K562 (cell line): ENCODE measurements around the gene FUBP3. TPM values are rescaled to one million over a fixed set of nuclear protein-coding genes. Genes with fewer than 3 reads are reported as not detected.

Experiments
- ARID3A ChIP-seq: IDR thresholded peaks from 2 replicates; pipeline ENCODE4 v1.6.1; 2012; ENCODE audit warnings: low read depth, low read length, improper control_type of control experiment, borderline replicate concordance
- ARID3B ChIP-seq: fragments of 250-450 bp; sonication (Bioruptor Pico); IDR thresholded peaks from 2 replicates; pipeline ENCODE4 v1.4.0; 2020; ENCODE audit warnings: borderline replicate concordance
- CBX1 ChIP-seq: sonication (generic); IDR thresholded peaks from 2 replicates; pipeline ENCODE4 v1.6.1; 2016; ENCODE audit warnings: antibody characterized with exemption, low read depth, mild to moderate bottlenecking
- CREM ChIP-seq: IDR thresholded peaks from 2 replicates; pipeline ENCODE4 v1.6.1; 2014; ENCODE audit warnings: antibody characterized with exemption, low read depth
- DDX20 ChIP-seq: fragments of 450-650 bp; IDR thresholded peaks from 2 replicates; pipeline ENCODE4 v1.6.1; 2016; ENCODE audit warnings: missing genetic modification characterization, low read depth, mild to moderate bottlenecking, missing compliant biosample characterization, moderate library complexity
- ETV5 ChIP-seq: sonication (generic); formaldehyde crosslinking; IDR thresholded peaks from 2 replicates; pipeline ENCODE4 v1.4.0; 2020; ENCODE audit warnings: low read depth, mild to moderate bottlenecking, missing genetic modification reagents
- FOS ChIP-seq: IDR thresholded peaks from 3 replicates; pipeline ENCODE4 v1.6.1; 2011; ENCODE audit not compliant: insufficient read length; ENCODE audit errors: extremely low read depth
- GTF3C2 ChIP-seq: IDR thresholded peaks from 3 replicates; pipeline ENCODE4 v1.6.1; 2011; ENCODE audit warnings: borderline replicate concordance, mild to moderate bottlenecking, moderate library complexity; ENCODE audit not compliant: insufficient read length; ENCODE audit errors: extremely low read depth
- HMG20A ChIP-seq: fragments of 450-650 bp; formaldehyde crosslinking; conservative IDR thresholded peaks from 2 replicates; pipeline ENCODE4 v1.4.0; 2020; ENCODE audit warnings: mild to moderate bottlenecking, mixed read lengths
- KDM1A ChIP-seq, 2 experiments: fragments of 450-650 bp; IDR thresholded peaks; 2 replicates each; pipeline ENCODE4 v1.6.1; 2016; ENCODE audit warnings: mild to moderate bottlenecking in 2 of 2
- L3MBTL2 ChIP-seq: fragments of 450-650 bp; IDR thresholded peaks from 2 replicates; pipeline ENCODE4 v1.6.1; 2016; ENCODE audit warnings: mild to moderate bottlenecking, moderate library complexity
- MYC ChIP-seq, 2 experiments: fragments of 250-450 bp in 1 of 2; sonication (Bioruptor Pico) in 1 of 2; IDR thresholded peaks; 2 replicates each; pipeline versions ENCODE4 v1.5.1 to v1.6.1; 2012 to 2021; ENCODE audit warnings: low read depth in 2 of 2, borderline replicate concordance in 1 of 2, improper control_type of control experiment in 1 of 2, low read length in 1 of 2, mild to moderate bottlenecking in 1 of 2, moderate library complexity in 1 of 2
- PURB ChIP-seq: sonication (generic); formaldehyde crosslinking; IDR thresholded peaks from 2 replicates; pipeline ENCODE4 v1.9.0; 2021; ENCODE audit warnings: low read depth, mild to moderate bottlenecking, missing genetic modification reagents
- SAFB2 ChIP-seq: fragments of 200-400 bp; formaldehyde crosslinking; IDR thresholded peaks from 2 replicates; pipeline ENCODE4 v1.6.1; 2018; ENCODE audit warnings: borderline replicate concordance, low read length, low read depth, moderate library complexity; ENCODE audit not compliant: severe bottlenecking
- TFAP4 ChIP-seq: sonication (generic); formaldehyde crosslinking; IDR thresholded peaks from 2 replicates; pipeline ENCODE4 v1.8.0; 2022; ENCODE audit warnings: missing genetic modification reagents, mild to moderate bottlenecking, moderate library complexity, borderline replicate concordance
- ZEB2 ChIP-seq: fragments of 450-650 bp; IDR thresholded peaks from 2 replicates; pipeline ENCODE4 v1.6.1; 2016
- ZNF384 ChIP-seq: IDR thresholded peaks from 2 replicates; pipeline ENCODE4 v1.6.1; 2012; ENCODE audit warnings: low read depth, low read length, improper control_type of control experiment
- ZNF584 ChIP-seq: fragments of 200-800 bp; sonication (Bioruptor generic); IDR thresholded peaks from 2 replicates; pipeline ENCODE4 v1.6.1; 2016; ENCODE audit warnings: low read depth, mild to moderate bottlenecking, missing genetic modification characterization, missing compliant biosample characterization
- ZNF766 ChIP-seq: fragments of 200-800 bp; sonication (Bioruptor generic); conservative IDR thresholded peaks from 2 replicates; pipeline ENCODE4 v1.6.1; 2016; ENCODE audit warnings: missing genetic modification characterization, missing compliant biosample characterization
- polyA plus RNA-seq, 8 experiments: library from polyadenylated mRNA; depleted of rRNA in 4 of 8; stranded (reverse) in 5 of 8; unstranded in 3 of 8; fragments of >200 nt; fragmentation: Nextera tagmentation in 2 of 8; fragmentation: Illumina TruSeq in 1 of 8; extraction: Ambion mirVana in 2 of 8; extraction: Trizol in 1 of 8; gene quantifications; 2 replicates each; pipeline versions ENCODE4 v1.2.1 to v1.2.3, GENCODE V29; 2011 to 2014; ENCODE audit warnings: inconsistent platforms in 1 of 8, missing spikeins in 1 of 8
- total RNA-seq, 7 experiments: library from RNA; depleted of rRNA in 6 of 7; stranded (reverse); fragments of >200 nt in 6 of 7; fragmentation: Illumina TruSeq in 2 of 7; extraction: Trizol in 2 of 7; gene quantifications; 2 replicates each; pipeline versions ENCODE4 v1.2.1 to v1.2.3, GENCODE V29; 2011 to 2021; ENCODE audit warnings: low replicate concordance in 1 of 7

FUBP3 gene
- total and polyA plus RNA-seq, 9 of the 15 experiments (the other 6 are each of a cell fraction or from before 2014, with no cell fraction given), result 3.0 to 64.0 (median 48.1) TPM

- TF ChIP-seq GTF3C2 (no peak), ETV5 (no peak), SAFB2 (no peak), ZNF766 (CRISPR knock-in tag) (peak; percentile 64), KDM1A (IDR thresholded peaks at IDR 0.05) (peak; percentile 53 to 58; a peak in 3 of 4 replicates), DDX20 (tag) (no peak), PURB (no peak), MYC (IDR thresholded peaks at IDR 0.05; ENCODE audit: low read depth, low read length) (peak; percentile 74), MYC (CRISPR knock-in tag; IDR thresholded peaks at IDR 0.05; ENCODE audit: borderline replicate concordance, low read depth) (no peak), ARID3B (CRISPR knock-in tag) (no peak), L3MBTL2 (no peak), ARID3A (peak; percentile 39; the same call in 1 of the 2 replicates), CREM (peak; percentile 87), ZEB2 (peak; percentile 46; the same call in 1 of the 2 replicates), CBX1 (no peak), FOS (no peak), HMG20A (CRISPR knock-in tag) (no peak), ZNF384 (no peak), TFAP4 (CRISPR knock-in tag) (no peak; the same call in 1 of the 2 replicates), ZNF584 (CRISPR knock-in tag) (no peak)
These were observed 43.4 kb upstream of the FUBP3 start (continued) for GRCh38 chr9:130535818-130536521.
